Glomerular visceral epithelial cell (primary cell): ENCODE measurements around the gene MED31.
A peak's percentile ranks its signal among the peaks of the same experiment; 100 is the strongest.
"Not testable (repeated sequence)": the region's sequence is repeated elsewhere in the genome, so short reads cannot be mapped to it uniquely, and the experiment has no call there.

Experiments
- DNase-seq: peaks from one replicate; pipeline ENCODE4 v3.0.0-alpha.2; 2016; ENCODE audit errors: extremely low spot score

Gene MED31

GRCh38 chr17:6651354-6651918, at the start of gene MED31, which contains the start of gene C17orf100:
TSS of gene MED31 (minus strand) at chr17:6651605. CDS start at chr17:6651528, 77 bp downstream.
TSS of gene C17orf100 (plus strand) at chr17:6651762. CDS start at chr17:6651914, 152 bp downstream.
- DNase-seq, result peak; percentile 96

GRCh38 chr17:6700948-6701307, 49.5 kb upstream of the MED31 start:
- DNase-seq, result no peak

- no peak for DNase-seq
These were observed 48.9 kb upstream of the MED31 start for GRCh38 chr17:6699997-6700947.

- no peak for DNase-seq
These were observed 46.6 kb upstream of the MED31 start for GRCh38 chr17:6698004-6698403.

- DNase-seq, result no peak
These were observed 45.5 kb upstream of the MED31 start for GRCh38 chr17:6696906-6697305.

GRCh38 chr17:6695565-6695964, 44.2 kb upstream of the MED31 start:
- no peak for DNase-seq

- no peak for DNase-seq
These were observed 43.6 kb upstream of the MED31 start for GRCh38 chr17:6695051-6695450.

GRCh38 chr17:6691958-6692357, 40.6 kb upstream of the MED31 start:
- DNase-seq, result not testable (repeated sequence)

- DNase-seq, result no peak
These were observed 40.1 kb upstream of the MED31 start for GRCh38 chr17:6691546-6691945.

GRCh38 chr17:6690641-6691040, 39.2 kb upstream of the MED31 start:
- no peak for DNase-seq

GRCh38 chr17:6688944-6689343, 37.5 kb upstream of the MED31 start:
- DNase-seq, result no peak

- DNase-seq, result no peak
These were observed 34.6 kb upstream of the MED31 start for GRCh38 chr17:6686026-6686425.

GRCh38 chr17:6684881-6685767, 33.7 kb upstream of the MED31 start:
- no peak for DNase-seq

- no peak for DNase-seq
These were observed 33.0 kb upstream of the MED31 start for GRCh38 chr17:6684460-6684783.

- DNase-seq, result no peak
These were observed 32.5 kb upstream of the MED31 start for GRCh38 chr17:6683730-6684459.

GRCh38 chr17:6683081-6683684, 31.8 kb upstream of the MED31 start:
- no peak for DNase-seq

GRCh38 chr17:6682339-6682738, 30.9 kb upstream of the MED31 start:
- no peak for DNase-seq

- DNase-seq, result no peak
These were observed 30.3 kb upstream of the MED31 start for GRCh38 chr17:6681671-6682070.

GRCh38 chr17:6681176-6681575, 29.8 kb upstream of the MED31 start:
- no peak for DNase-seq

GRCh38 chr17:6679241-6679640, 27.8 kb upstream of the MED31 start:
- DNase-seq, result no peak

GRCh38 chr17:6677946-6678345, 26.5 kb upstream of the MED31 start:
- no peak for DNase-seq
